IPS-15b (cell line): Measurements from ENCODE around the gene MSI2.

Experiments used
- H3K27me3 ChIP-seq: one replicate; pipeline ENCODE4 v1.6.1; 2013; ENCODE audit warnings: low read length; ENCODE audit not compliant: control insufficient read depth, insufficient read depth
- H3K36me3 ChIP-seq: one replicate; pipeline ENCODE4 v1.6.1; 2013; ENCODE audit warnings: low read length; ENCODE audit not compliant: control insufficient read depth, insufficient read depth
- H3K4me1 ChIP-seq: one replicate; pipeline ENCODE4 v1.6.1; 2013; ENCODE audit warnings: mild to moderate bottlenecking, low read length; ENCODE audit not compliant: control insufficient read depth, insufficient read depth
- H3K4me3 ChIP-seq: one replicate; pipeline ENCODE4 v1.5.1; 2013; ENCODE audit warnings: low read depth, low read length
- H3K9ac ChIP-seq: one replicate; pipeline ENCODE4 v1.6.1; 2013; ENCODE audit warnings: low read depth, mild to moderate bottlenecking, low read length
- H3K9me3 ChIP-seq: one replicate; pipeline ENCODE4 v1.6.1; 2013; ENCODE audit warnings: mild to moderate bottlenecking, low read length; ENCODE audit not compliant: control insufficient read depth, insufficient read depth

The MSI2 gene

GRCh38 chr17:57714665-57715180 is 458.4 kb downstream of the MSI2 start:
- no peaks in the 10 kb centered on the region for H3K27me3 ChIP-seq
- no peaks in the 10 kb centered on the region for H3K4me1 ChIP-seq
- H3K9ac ChIP-seq = no peak overlapping the region
- H3K36me3 ChIP-seq = no peaks in the 10 kb centered on the region
- no peaks in the 10 kb centered on the region for H3K9me3 ChIP-seq
- no peak overlapping the region for H3K4me3 ChIP-seq

- Histone ChIP-seq H3K9me3 (no peaks in the 10 kb centered on the region), H3K4me1 (no peaks in the 10 kb centered on the region), H3K36me3 (no peaks in the 10 kb centered on the region), H3K9ac (no peak overlapping the region), H3K4me3 (no peak overlapping the region), H3K27me3 (no peaks in the 10 kb centered on the region)
Measured at GRCh38 chr17:57715981-57716380, 459.7 kb downstream of the MSI2 start.

GRCh38 chr17:57718878-57719277 is 462.6 kb downstream of the MSI2 start:
- H3K9me3 ChIP-seq = no peaks in the 10 kb centered on the region
- no peaks in the 10 kb centered on the region for H3K36me3 ChIP-seq
- no peaks in the 10 kb centered on the region for H3K4me1 ChIP-seq
- no peak overlapping the region for H3K4me3 ChIP-seq
- H3K9ac ChIP-seq = no peak overlapping the region
- no peaks in the 10 kb centered on the region for H3K27me3 ChIP-seq

- H3K9ac ChIP-seq = no peak overlapping the region
- H3K9me3 ChIP-seq = no peaks in the 10 kb centered on the region
- no peaks in the 10 kb centered on the region for H3K36me3 ChIP-seq
- H3K4me3 ChIP-seq = no peak overlapping the region
- H3K4me1 ChIP-seq = no peaks in the 10 kb centered on the region
- H3K27me3 ChIP-seq = no peaks in the 10 kb centered on the region
Measured at GRCh38 chr17:57720386-57721035, 464.2 kb downstream of the MSI2 start.

GRCh38 chr17:57721967-57722703 is 465.8 kb downstream of the MSI2 start:
- H3K4me3 ChIP-seq = no peak overlapping the region
- no peaks in the 10 kb centered on the region for H3K4me1 ChIP-seq
- H3K27me3 ChIP-seq = no peaks in the 10 kb centered on the region
- H3K9me3 ChIP-seq = no peaks in the 10 kb centered on the region
- no peak overlapping the region for H3K9ac ChIP-seq
- H3K36me3 ChIP-seq = no peaks in the 10 kb centered on the region

- Histone ChIP-seq H3K27me3 (no peaks in the 10 kb centered on the region), H3K4me3 (no peak overlapping the region), H3K36me3 (no peaks in the 10 kb centered on the region), H3K9ac (no peak overlapping the region), H3K4me1 (no peaks in the 10 kb centered on the region), H3K9me3 (no peaks in the 10 kb centered on the region)
Measured at GRCh38 chr17:57722704-57723043, 466.4 kb downstream of the MSI2 start.

GRCh38 chr17:57723427-57724025 is 467.2 kb downstream of the MSI2 start:
- Histone ChIP-seq H3K27me3 (no peaks in the 10 kb centered on the region), H3K9me3 (no peaks in the 10 kb centered on the region), H3K9ac (no peak overlapping the region), H3K4me1 (no peaks in the 10 kb centered on the region), H3K4me3 (no peak overlapping the region), H3K36me3 (no peaks in the 10 kb centered on the region)

GRCh38 chr17:57724026-57724728 is 467.9 kb downstream of the MSI2 start:
- no peak overlapping the region for H3K4me3 ChIP-seq
- no peaks in the 10 kb centered on the region for H3K9me3 ChIP-seq
- H3K4me1 ChIP-seq = no peaks in the 10 kb centered on the region
- H3K36me3 ChIP-seq = no peaks in the 10 kb centered on the region
- no peak overlapping the region for H3K9ac ChIP-seq
- no peaks in the 10 kb centered on the region for H3K27me3 ChIP-seq

GRCh38 chr17:57724729-57725125 is 468.4 kb downstream of the MSI2 start:
- Histone ChIP-seq H3K4me3 (no peak overlapping the region), H3K9ac (no peak overlapping the region), H3K4me1 (no peaks in the 10 kb centered on the region), H3K36me3 (no peaks in the 10 kb centered on the region), H3K27me3 (no peaks in the 10 kb centered on the region), H3K9me3 (no peaks in the 10 kb centered on the region)

- no peak overlapping the region for H3K9ac ChIP-seq
- no peaks in the 10 kb centered on the region for H3K4me1 ChIP-seq
- H3K9me3 ChIP-seq = no peaks in the 10 kb centered on the region
- H3K27me3 ChIP-seq = no peaks in the 10 kb centered on the region
- no peak overlapping the region for H3K4me3 ChIP-seq
- no peaks in the 10 kb centered on the region for H3K36me3 ChIP-seq
Measured at GRCh38 chr17:57726213-57726790, 470.0 kb downstream of the MSI2 start.

GRCh38 chr17:57726838-57727237 is 470.5 kb downstream of the MSI2 start:
- Histone ChIP-seq H3K9me3 (no peaks in the 10 kb centered on the region), H3K27me3 (no peaks in the 10 kb centered on the region), H3K9ac (no peak overlapping the region), H3K4me3 (no peak overlapping the region), H3K4me1 (no peaks in the 10 kb centered on the region), H3K36me3 (no peaks in the 10 kb centered on the region)
